SK-N-MC (cell line): ENCODE data around the gene GGNBP2.

Source experiments
- DNase-seq: peaks from one replicate; pipeline ENCODE4 v3.0.0-alpha.2; 2011; ENCODE audit warnings: low read depth, low spot score
- H3K27ac ChIP-seq: fragments of 200-600 bp; sonication (generic); 2 replicates; pipeline ENCODE4 v1.5.1; 2016; ENCODE audit warnings: mixed run types
- H3K36me3 ChIP-seq: fragments of 200-600 bp; sonication (generic); 2 replicates; pipeline ENCODE4 v1.6.1; 2017; ENCODE audit warnings: antibody characterized with exemption, low read length, mixed read lengths; ENCODE audit not compliant: insufficient read depth
- H3K4me3 ChIP-seq: fragments of 200-600 bp; sonication (generic); 2 replicates; pipeline ENCODE4 v1.5.1; 2016
- H3K9ac ChIP-seq: fragments of 200-600 bp; sonication (generic); 2 replicates; pipeline ENCODE4 v1.8.0; 2017; ENCODE audit warnings: mixed run types, mixed read lengths; ENCODE audit not compliant: insufficient read length
- H3K9me3 ChIP-seq: fragments of 200-600 bp; sonication (generic); 2 replicates; pipeline ENCODE4 v1.6.1; 2017; ENCODE audit warnings: low read depth, mild to moderate bottlenecking, antibody characterized with exemption, low read length, moderate library complexity, mixed read lengths
- EZH2 ChIP-seq: fragments of 200-600 bp; sonication (generic); IDR thresholded peaks from one replicate; pipeline ENCODE4 v1.6.1; 2017; ENCODE audit warnings: antibody characterized with exemption
- FOXP2 ChIP-seq: optimal IDR thresholded peaks from 2 replicates; pipeline ENCODE3; 2011; ENCODE audit warnings: mild to moderate bottlenecking, moderate library complexity; ENCODE audit not compliant: insufficient read depth; ENCODE audit errors: extremely low read length, control extremely low read depth
- POLR2AphosphoS5 ChIP-seq: IDR thresholded peaks from 2 replicates; pipeline ENCODE4 v1.6.1; 2012; ENCODE audit warnings: mild to moderate bottlenecking, low read depth, low read length, borderline replicate concordance

The GGNBP2 gene

DNA sequence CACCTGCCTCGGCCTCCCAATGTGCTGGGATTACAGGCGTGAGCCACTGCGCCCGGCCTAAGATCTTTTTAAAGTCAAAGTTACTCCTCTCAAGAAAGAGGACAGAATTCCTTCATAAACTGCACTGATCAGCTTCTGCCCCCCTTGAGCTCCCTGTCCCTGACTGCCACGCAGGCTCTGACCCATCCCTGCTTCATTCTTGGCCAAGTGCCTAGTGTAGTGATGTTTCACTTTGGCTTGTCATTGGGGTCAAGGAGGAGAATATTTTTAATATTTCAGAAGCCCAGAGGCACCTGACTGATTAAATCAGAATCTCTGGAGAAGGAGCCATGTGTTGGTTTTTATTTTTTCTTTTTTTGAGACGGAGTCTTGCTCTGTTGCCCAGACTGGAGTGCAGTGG is 65.8 kb downstream of the GGNBP2 start:
- Histone ChIP-seq H3K9ac (no peak overlapping the region), H3K27ac (no peak overlapping the region), H3K4me3 (no peak overlapping the region), H3K9me3 (no peaks in the 10 kb centered on the region), H3K36me3 (no peaks in the 10 kb centered on the region)
- no peak for DNase-seq
- no peak for TF ChIP-seq EZH2
- TF ChIP-seq POLR2AphosphoS5, result no peak
- TF ChIP-seq FOXP2, result no peak

GRCh38 chr17:36611345-36612072 is 66.8 kb downstream of the GGNBP2 start:
- DNase-seq, result no peak
- TF ChIP-seq POLR2AphosphoS5 (no peak), EZH2 (no peak), FOXP2 (no peak)
- Histone ChIP-seq H3K9ac (no peak overlapping the region), H3K9me3 (no peaks in the 10 kb centered on the region), H3K4me3 (no peak overlapping the region), H3K27ac (no peak overlapping the region), H3K36me3 (no peaks in the 10 kb centered on the region)

DNA sequence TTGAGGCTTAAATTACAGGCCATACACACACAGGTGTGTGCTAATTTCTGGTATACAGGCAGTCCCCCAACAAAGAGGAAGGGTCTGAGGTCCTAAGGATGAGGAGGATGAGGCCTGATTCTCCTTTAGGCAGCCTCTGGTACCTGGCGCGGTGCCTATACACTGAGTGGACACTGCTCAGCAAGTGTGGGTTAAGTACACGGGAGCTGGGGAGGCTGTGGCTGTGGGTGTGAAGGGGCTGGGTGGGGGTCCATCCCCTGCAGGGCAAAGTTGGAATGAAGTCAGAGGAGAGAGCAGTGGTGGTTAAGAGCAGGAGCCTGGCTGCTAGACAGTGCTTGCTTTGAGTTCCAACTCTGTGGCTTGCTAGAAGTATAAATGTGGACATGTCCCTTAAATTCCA is 67.6 kb downstream of the GGNBP2 start:
- no peak for TF ChIP-seq POLR2AphosphoS5
- no peak for TF ChIP-seq EZH2
- no peak for TF ChIP-seq FOXP2
- Histone ChIP-seq H3K9ac (no peak overlapping the region), H3K4me3 (no peak overlapping the region), H3K36me3 (no peaks in the 10 kb centered on the region), H3K27ac (no peak overlapping the region), H3K9me3 (no peaks in the 10 kb centered on the region)
- no peak for DNase-seq

DNA sequence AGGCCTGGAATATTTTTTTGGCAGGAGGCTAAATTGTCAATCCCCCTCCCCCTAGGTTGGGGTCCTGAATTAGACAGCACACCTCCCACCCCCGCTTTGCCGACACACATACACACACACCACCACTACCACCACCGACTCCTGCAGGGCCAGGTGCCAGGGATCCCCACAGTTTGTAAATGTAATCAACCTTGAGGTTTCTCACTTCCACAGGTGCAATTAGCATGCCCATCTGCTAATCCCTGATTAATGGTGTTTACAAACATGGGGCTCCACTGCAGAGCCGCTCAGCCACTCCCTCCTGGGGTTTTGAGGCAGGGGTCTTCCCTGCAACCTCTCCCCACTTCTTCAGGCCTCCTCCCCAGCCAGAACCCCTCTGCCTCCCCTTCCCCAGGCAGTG is 68.4 kb downstream of the GGNBP2 start:
- no peak for DNase-seq
- no peak overlapping the region for H3K27ac ChIP-seq
- TF ChIP-seq EZH2 (no peak), POLR2AphosphoS5 (no peak), FOXP2 (no peak)
- no peaks in the 10 kb centered on the region for H3K36me3 ChIP-seq
- H3K9me3 ChIP-seq, result no peaks in the 10 kb centered on the region
- H3K4me3 ChIP-seq, result no peak overlapping the region
- no peak overlapping the region for H3K9ac ChIP-seq

- Histone ChIP-seq H3K9ac (no peak overlapping the region), H3K4me3 (no peak overlapping the region), H3K9me3 (no peaks in the 10 kb centered on the region), H3K36me3 (no peaks in the 10 kb centered on the region), H3K27ac (no peak overlapping the region)
- TF ChIP-seq POLR2AphosphoS5, result no peak
- no peak for TF ChIP-seq FOXP2
- no peak for TF ChIP-seq EZH2
- no peak for DNase-seq
These were observed 69.4 kb downstream of the GGNBP2 start for GRCh38 chr17:36614081-36614480.

- TF ChIP-seq EZH2 (no peak), POLR2AphosphoS5 (no peak), FOXP2 (no peak)
These were observed 70.2 kb downstream of the GGNBP2 start for GRCh38 chr17:36614933-36615332.

DNA sequence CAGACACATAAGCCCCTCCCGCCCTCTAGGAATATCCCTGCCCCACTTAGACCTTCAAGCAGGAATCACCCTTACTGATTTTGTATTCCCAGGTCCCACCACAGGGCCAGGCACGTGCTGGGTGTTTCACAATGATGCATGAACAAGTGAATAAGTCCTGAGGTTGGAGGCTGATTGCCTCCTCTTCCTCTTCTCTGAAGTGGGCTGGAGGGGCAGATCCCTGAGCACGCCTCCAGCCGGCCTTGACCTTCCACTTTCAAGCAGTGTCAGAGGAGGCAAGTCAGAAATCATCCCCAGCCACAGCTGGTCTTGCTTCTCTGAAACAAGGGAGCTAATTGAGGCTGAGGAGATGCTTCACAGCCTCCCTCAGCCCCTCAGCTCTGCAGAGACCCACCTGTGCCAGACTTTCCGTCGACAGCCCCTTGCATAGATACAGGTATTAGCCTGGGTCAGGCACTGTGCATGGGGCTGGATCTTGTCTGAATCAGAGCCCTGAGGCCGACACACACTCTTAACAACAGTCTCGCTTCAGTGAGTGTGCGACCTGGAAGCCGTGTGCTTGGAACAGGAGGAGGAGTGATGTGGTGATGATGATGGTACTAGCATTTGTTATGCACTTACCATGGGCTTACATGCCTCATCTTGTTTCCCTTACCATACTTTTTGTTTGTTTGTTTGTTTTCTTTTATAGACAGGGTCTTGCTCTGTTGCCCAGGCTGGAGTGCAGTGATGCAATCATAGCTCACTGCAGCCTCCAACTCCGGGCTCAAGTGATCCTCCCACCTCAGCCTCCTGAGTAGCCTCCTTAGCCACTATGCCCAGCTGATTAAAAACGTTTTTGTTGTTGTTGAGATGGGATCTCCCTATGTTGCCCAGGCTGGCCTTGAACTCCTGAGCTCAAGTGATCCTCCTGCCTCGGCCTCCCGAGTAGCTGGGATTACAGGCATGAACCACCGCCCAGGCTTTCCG is 71.6 kb downstream of the GGNBP2 start:
- H3K27ac ChIP-seq, result no peak overlapping the region
- no peak for TF ChIP-seq FOXP2
- TF ChIP-seq EZH2, result no peak
- no peak for TF ChIP-seq POLR2AphosphoS5
- no peaks in the 10 kb centered on the region for H3K9me3 ChIP-seq
- no peak for DNase-seq
- no peaks in the 10 kb centered on the region for H3K36me3 ChIP-seq
- no peak overlapping the region for H3K9ac ChIP-seq
- no peak overlapping the region for H3K4me3 ChIP-seq

More at GRCh38 chr17:36614933-36615332, 70.2 kb downstream of the GGNBP2 start:
- no peak for DNase-seq
- no peak overlapping the region for H3K9ac ChIP-seq
- no peaks in the 10 kb centered on the region for H3K36me3 ChIP-seq
- H3K9me3 ChIP-seq, result no peaks in the 10 kb centered on the region
- H3K27ac ChIP-seq, result no peak overlapping the region
- H3K4me3 ChIP-seq, result no peak overlapping the region

GRCh38 chr17:36617773-36618172 is 73.1 kb downstream of the GGNBP2 start:
- no peak overlapping the region for H3K27ac ChIP-seq
- no peaks in the 10 kb centered on the region for H3K9me3 ChIP-seq
- TF ChIP-seq EZH2 (no peak), POLR2AphosphoS5 (no peak), FOXP2 (no peak)
- no peaks in the 10 kb centered on the region for H3K36me3 ChIP-seq
- no peak overlapping the region for H3K4me3 ChIP-seq
- no peak for DNase-seq
- no peak overlapping the region for H3K9ac ChIP-seq
